HepG2 (cell line): ENCODE data around the gene GADD45B. TPM values are rescaled to one million over a fixed set of nuclear protein-coding genes. Genes with fewer than 3 reads are reported as not detected.

Experiments
- AFF4 ChIP-seq: sonication (generic); formaldehyde crosslinking; IDR thresholded peaks from 2 replicates; pipeline ENCODE4 v1.4.0; 2020; ENCODE audit warnings: missing genetic modification reagents
- CENPT ChIP-seq: sonication (generic); formaldehyde crosslinking; IDR thresholded peaks from 2 replicates; pipeline ENCODE4 v1.8.0; 2022; ENCODE audit warnings: low read depth, mild to moderate bottlenecking, moderate library complexity, missing genetic modification reagents
- GABPA ChIP-seq, 2 experiments: IDR thresholded peaks; 2 replicates each; pipeline ENCODE4 v1.6.1; 2011 to 2016; ENCODE audit warnings: low read depth in 2 of 2, low read length in 1 of 2, missing biosample characterization in 1 of 2, missing genetic modification characterization in 1 of 2
- IKZF1 ChIP-seq: fragments of 450-650 bp; IDR thresholded peaks from 2 replicates; pipeline ENCODE4 v1.7.1; 2016
- MTF1 ChIP-seq: sonication (generic); formaldehyde crosslinking; IDR thresholded peaks from 2 replicates; pipeline ENCODE4 v1.5.0; 2020; ENCODE audit warnings: missing genetic modification reagents
- NFYC ChIP-seq: IDR thresholded peaks from 2 replicates; pipeline ENCODE4 v1.6.1; 2016; ENCODE audit warnings: missing genetic modification reagents, missing compliant biosample characterization
- NPAS2 ChIP-seq: sonication (generic); formaldehyde crosslinking; IDR thresholded peaks from 2 replicates; pipeline ENCODE4 v1.8.0; 2022; ENCODE audit warnings: mild to moderate bottlenecking, missing genetic modification reagents, borderline replicate concordance
- PRDM15 ChIP-seq: sonication (generic); formaldehyde crosslinking; IDR thresholded peaks from 2 replicates; pipeline ENCODE4 v1.4.0; 2020; ENCODE audit warnings: missing genetic modification reagents
- SALL2 ChIP-seq: sonication (generic); formaldehyde crosslinking; IDR thresholded peaks from 2 replicates; pipeline ENCODE4 v1.8.1; 2023; ENCODE audit warnings: mild to moderate bottlenecking, missing genetic modification reagents, inconsistent platforms
- SMARCE1 ChIP-seq: fragments of 450-650 bp; IDR thresholded peaks from 2 replicates; pipeline ENCODE4 v1.6.1; 2017; ENCODE audit warnings: borderline replicate concordance
- ZNF136 ChIP-seq: sonication (generic); formaldehyde crosslinking; IDR thresholded peaks from 2 replicates; pipeline ENCODE4 v1.8.1; 2022; ENCODE audit warnings: low read depth, mild to moderate bottlenecking, moderate library complexity, missing genetic modification reagents
- ZNF251 ChIP-seq: sonication (generic); formaldehyde crosslinking; IDR thresholded peaks from 2 replicates; pipeline ENCODE4 v1.9.0; 2021; ENCODE audit warnings: mild to moderate bottlenecking, missing genetic modification reagents
- ZNF354B ChIP-seq: sonication (generic); formaldehyde crosslinking; IDR thresholded peaks from 2 replicates; pipeline ENCODE4 v1.8.0; 2022; ENCODE audit warnings: mild to moderate bottlenecking, missing genetic modification reagents
- ZNF44 ChIP-seq: sonication (generic); formaldehyde crosslinking; IDR thresholded peaks from 2 replicates; pipeline ENCODE4 v1.5.1; 2020; ENCODE audit warnings: mild to moderate bottlenecking, missing genetic modification reagents
- ZNF589 ChIP-seq: sonication (generic); formaldehyde crosslinking; conservative IDR thresholded peaks from 2 replicates; pipeline ENCODE4 v1.8.0; 2022; ENCODE audit warnings: mild to moderate bottlenecking, moderate library complexity, missing genetic modification reagents
- polyA plus RNA-seq, 8 experiments: library from polyadenylated mRNA; depleted of rRNA in 3 of 8; stranded (reverse) in 7 of 8; unstranded in 1 of 8; fragments of >200 nt; fragmentation: Illumina TruSeq in 4 of 8; extraction: Trizol in 4 of 8; gene quantifications; 2 replicates each; pipeline versions ENCODE4 v1.2.1 to v1.2.3, GENCODE V29; 2011 to 2016; ENCODE audit warnings: low read depth in 4 of 8, missing spikeins in 1 of 8, mixed read lengths in 1 of 8; ENCODE audit not compliant: insufficient read depth in 1 of 8
- total RNA-seq, 5 experiments: library from RNA; depleted of rRNA; stranded (reverse); fragments of >200 nt; fragmentation: Illumina TruSeq; extraction: Trizol; gene quantifications; 2 replicates each; pipeline ENCODE4 v1.2.3, GENCODE V29; 2016; ENCODE audit warnings: low read depth in 1 of 5
- TF ChIP-seq, protein P1 (sequence below), 2 experiments: sonication (generic) in 1 of 2; formaldehyde crosslinking in 1 of 2; IDR thresholded peaks; 2 replicates each; pipeline versions ENCODE4 v1.4.0 to v1.6.1; 2016 to 2020; ENCODE audit warnings: borderline replicate concordance in 1 of 2, low read depth in 1 of 2, mild to moderate bottlenecking in 1 of 2, missing genetic modification reagents in 1 of 2

The GADD45B gene
- total and polyA plus RNA-seq, 2 of the 13 experiments (the other 11 are each of a cell fraction or from before 2014, with no cell fraction given): 4.6 to 34.1 TPM

DNA sequence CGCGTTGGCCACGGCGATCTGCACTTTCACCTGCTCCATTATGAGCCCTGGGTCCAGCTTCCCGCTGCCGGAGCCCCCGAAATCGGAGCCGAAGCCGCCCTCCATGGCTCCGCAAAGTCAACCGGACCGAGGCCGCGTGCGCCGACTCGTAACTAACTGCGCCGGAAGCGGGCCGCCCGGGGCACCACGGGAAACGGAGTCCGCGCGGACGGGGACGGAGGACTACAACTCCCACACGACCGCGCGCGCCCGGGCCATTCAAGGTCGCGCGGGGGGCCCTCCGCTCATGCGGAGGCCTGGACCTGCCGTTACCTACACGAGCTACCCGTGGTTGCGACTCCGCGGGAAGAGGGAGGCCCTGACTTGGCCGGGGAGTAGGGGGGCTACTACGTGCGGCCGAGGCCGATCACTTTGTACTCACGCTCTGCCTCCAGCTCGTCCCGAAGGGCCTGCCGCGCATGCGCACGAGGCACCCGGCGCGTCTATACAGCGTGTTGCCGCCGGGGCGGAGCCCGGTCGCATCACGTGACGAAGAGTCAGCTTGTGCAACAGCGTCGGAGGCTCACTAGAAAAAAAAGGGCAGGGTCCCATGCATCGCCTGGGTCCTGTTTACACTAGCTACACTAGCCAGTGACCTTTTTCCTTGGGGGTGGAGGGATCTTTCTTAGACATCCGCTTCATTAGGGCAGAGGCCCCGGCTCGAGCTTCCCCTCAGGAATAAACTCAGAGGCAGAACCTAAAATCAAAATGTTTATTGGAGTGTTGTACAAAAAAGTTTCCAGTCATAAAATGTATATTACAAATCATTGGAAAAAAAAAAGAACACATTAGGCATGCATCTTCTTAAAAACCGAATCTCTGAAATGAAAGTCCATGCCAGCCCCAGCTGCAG is 48.3 kb upstream of the GADD45B start, which contains the start of gene TIMM13 (continued):
- no peak for TF ChIP-seq AFF4 (CRISPR knock-in tag)
- TF ChIP-seq, protein P1, sequence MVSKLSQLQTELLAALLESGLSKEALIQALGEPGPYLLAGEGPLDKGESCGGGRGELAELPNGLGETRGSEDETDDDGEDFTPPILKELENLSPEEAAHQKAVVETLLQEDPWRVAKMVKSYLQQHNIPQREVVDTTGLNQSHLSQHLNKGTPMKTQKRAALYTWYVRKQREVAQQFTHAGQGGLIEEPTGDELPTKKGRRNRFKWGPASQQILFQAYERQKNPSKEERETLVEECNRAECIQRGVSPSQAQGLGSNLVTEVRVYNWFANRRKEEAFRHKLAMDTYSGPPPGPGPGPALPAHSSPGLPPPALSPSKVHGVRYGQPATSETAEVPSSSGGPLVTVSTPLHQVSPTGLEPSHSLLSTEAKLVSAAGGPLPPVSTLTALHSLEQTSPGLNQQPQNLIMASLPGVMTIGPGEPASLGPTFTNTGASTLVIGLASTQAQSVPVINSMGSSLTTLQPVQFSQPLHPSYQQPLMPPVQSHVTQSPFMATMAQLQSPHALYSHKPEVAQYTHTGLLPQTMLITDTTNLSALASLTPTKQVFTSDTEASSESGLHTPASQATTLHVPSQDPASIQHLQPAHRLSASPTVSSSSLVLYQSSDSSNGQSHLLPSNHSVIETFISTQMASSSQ (IDR thresholded peaks at IDR 0.05; ENCODE audit: low read depth): no peak
- TF ChIP-seq, protein P1 (CRISPR knock-in tag; IDR thresholded peaks at IDR 0.05; ENCODE audit: borderline replicate concordance): peak; percentile 72; the same call in 1 of the 2 replicates
- peak; percentile 27; the same call in 1 of the 2 replicates for TF ChIP-seq PRDM15 (CRISPR knock-in tag)
- TF ChIP-seq SALL2 (CRISPR knock-in tag): peak; percentile 19; the same call in 1 of the 2 replicates
- TF ChIP-seq MTF1 (CRISPR knock-in tag): no peak
- TF ChIP-seq ZNF251: no peak
- TF ChIP-seq IKZF1: no peak
- no peak for TF ChIP-seq NPAS2 (CRISPR knock-in tag)
- peak; percentile 36; the same call in 1 of the 2 replicates for TF ChIP-seq ZNF136 (CRISPR knock-in tag)
- 0 out of 2 replicates have a peak, but pooled peaks have one; percentile 68 for TF ChIP-seq CENPT
- TF ChIP-seq ZNF354B (CRISPR knock-in tag): peak; percentile 46; the same call in 1 of the 2 replicates
- peak; percentile 84 for TF ChIP-seq ZNF44 (CRISPR knock-in tag)
- TF ChIP-seq NFYC (CRISPR knock-in tag): no peak
- TF ChIP-seq GABPA (IDR thresholded peaks at IDR 0.05; ENCODE audit: low read depth, low read length): peak; percentile 85
- peak; percentile 92 for TF ChIP-seq GABPA (CRISPR knock-in tag; IDR thresholded peaks at IDR 0.05; ENCODE audit: low read depth)
- TF ChIP-seq SMARCE1: no peak
- TF ChIP-seq ZNF589 (CRISPR knock-in tag): no peak; the same call in 1 of the 2 replicates
